ENCODE data around the gene JAML.
"Not testable (repeated sequence)": the region's sequence is repeated elsewhere in the genome, so short reads cannot be mapped to it uniquely, and the experiment has no call there.

GRCh38 chr11:118183691-118184090, 41.1 kb downstream of the JAML start:
- TF ChIP-seq POLR2A (IDR thresholded peaks at IDR 0.05; ENCODE audit: low read length); GATA1 (IDR thresholded peaks at IDR 0.05; ENCODE audit: low read depth, low read length): not testable (repeated sequence)

Data from erythroblast (primary cell).